ENCODE results near the gene WNT2. TPM values are rescaled to one million over a fixed set of nuclear protein-coding genes. Genes with fewer than 3 reads are reported as not detected.

The WNT2 gene
- total RNA-seq, 1 experiment from 2014 or later = not detected

GRCh38 chr7:117259615-117260014 lies 63.2 kb downstream of the WNT2 start:
- Histone ChIP-seq H3K4me3 (ENCODE audit: low read length) (no peak overlapping the region), H3K79me2 (ENCODE audit: low read length) (no peaks in the 10 kb centered on the region), H3F3A (ENCODE audit: low read length, unreplicated experiment) (no peaks in the 10 kb centered on the region), H3K27ac (ENCODE audit: low read length) (no peak overlapping the region), H3K27me3 (ENCODE audit: low read length) (no peaks in the 10 kb centered on the region), H4K20me1 (ENCODE audit: low read length) (no peaks in the 10 kb centered on the region), H3K9ac (ENCODE audit: low read length) (no peak overlapping the region), H3K4me1 (ENCODE audit: insufficient read depth, low read length) (no peaks in the 10 kb centered on the region), H3K9me2 (replicated peaks; ENCODE audit: low read length) (0 out of 2 replicates have a peak, but pooled peaks cover 2% of the 10 kb centered on the region), H3K9me3 (ENCODE audit: low read length) (no peaks in the 10 kb centered on the region), H2AFZ (ENCODE audit: low read length) (no peak overlapping the region), H3K4me2 (ENCODE audit: low read length) (no peak overlapping the region), H3K36me3 (ENCODE audit: low read depth, low read length) (no peaks in the 10 kb centered on the region)
- ChIA-PET POLR2A (ENCODE audit: unreplicated experiment) (no interaction called here), CTCF (interaction anchor here (0.7 kb wide), 1 partner anchor 415 kb away, joined by 3 read pairs; no protein-coding TSS in a partner anchor)
- no TSS peak for BruUV-seq (replicated peaks)
- intact Hi-C loops (cut with micrococcal nuclease) = no loop called here
- DNase-seq = no peak
- TF ChIP-seq CTCF (conservative IDR thresholded peaks at IDR 0.05; ENCODE audit: low read depth, low read length) (no peak), EZH2 (IDR thresholded peaks at IDR 0.05; ENCODE audit: low read length, unreplicated experiment) (no peak), EZH2phosphoT487 (IDR thresholded peaks at IDR 0.05; ENCODE audit: borderline replicate concordance, low read length) (no peak)
- ATAC-seq = no peak

GRCh38 chr7:117251687-117252086 lies 71.2 kb downstream of the WNT2 start:
- H3K4me3 ChIP-seq (ENCODE audit: low read length) = no peak overlapping the region
- no peak overlapping the region for H2AFZ ChIP-seq (ENCODE audit: low read length)
- DNase-seq = no peak
- no peak for TF ChIP-seq EZH2 (IDR thresholded peaks at IDR 0.05; ENCODE audit: low read length, unreplicated experiment)
- TF ChIP-seq CTCF (conservative IDR thresholded peaks at IDR 0.05; ENCODE audit: low read depth, low read length) = no peak
- TF ChIP-seq EZH2phosphoT487 (IDR thresholded peaks at IDR 0.05; ENCODE audit: borderline replicate concordance, low read length) = no peak
- H3K4me1 ChIP-seq (ENCODE audit: insufficient read depth, low read length) = no peaks in the 10 kb centered on the region
- CTCF ChIA-PET = interaction anchor here (0.9 kb wide), 1 partner anchor 12 kb away, joined by 4 read pairs; no protein-coding TSS in a partner anchor
- H3K79me2 ChIP-seq (ENCODE audit: low read length) = no peaks in the 10 kb centered on the region
- no peaks in the 10 kb centered on the region for H4K20me1 ChIP-seq (ENCODE audit: low read length)
- H3K27me3 ChIP-seq (ENCODE audit: low read length) = no peaks in the 10 kb centered on the region
- H3K9ac ChIP-seq (ENCODE audit: low read length) = no peak overlapping the region
- no TSS peak for BruUV-seq (replicated peaks)
- H3K4me2 ChIP-seq (ENCODE audit: low read length) = no peak overlapping the region
- POLR2A ChIA-PET (ENCODE audit: unreplicated experiment) = no interaction called here
- H3K9me3 ChIP-seq (ENCODE audit: low read length) = no peaks in the 10 kb centered on the region
- intact Hi-C loops (cut with micrococcal nuclease) = no loop called here
- H3K27ac ChIP-seq (ENCODE audit: low read length) = no peak overlapping the region
- no peaks in the 10 kb centered on the region for H3F3A ChIP-seq (ENCODE audit: low read length, unreplicated experiment)
- no peaks in the 10 kb centered on the region for H3K36me3 ChIP-seq (ENCODE audit: low read depth, low read length)
- H3K9me2 ChIP-seq (replicated peaks; ENCODE audit: low read length) = 0 out of 2 replicates have a peak, but pooled peaks cover 2% of the 10 kb centered on the region
- ATAC-seq = no peak

- no TSS peak for BruUV-seq (replicated peaks)
Measured at GRCh38 chr7:117250801-117251200, 72.1 kb downstream of the WNT2 start.

More at GRCh38 chr7:117250801-117251200, 72.1 kb downstream of the WNT2 start:
- H3K9ac ChIP-seq (ENCODE audit: low read length) = no peak overlapping the region
- H2AFZ ChIP-seq (ENCODE audit: low read length) = no peak overlapping the region
- DNase-seq (no peak), ATAC-seq (no peak)
- H3K9me2 ChIP-seq (replicated peaks; ENCODE audit: low read length) = 0 out of 2 replicates have a peak, but pooled peaks cover 1% of the 10 kb centered on the region
- intact Hi-C loops (cut with micrococcal nuclease) = no loop called here
- H3K27me3 ChIP-seq (ENCODE audit: low read length) = no peaks in the 10 kb centered on the region
- TF ChIP-seq EZH2phosphoT487 (IDR thresholded peaks at IDR 0.05; ENCODE audit: borderline replicate concordance, low read length) = no peak
- TF ChIP-seq CTCF (conservative IDR thresholded peaks at IDR 0.05; ENCODE audit: low read depth, low read length) = no peak
- no peak for TF ChIP-seq EZH2 (IDR thresholded peaks at IDR 0.05; ENCODE audit: low read length, unreplicated experiment)
- no peaks in the 10 kb centered on the region for H3K9me3 ChIP-seq (ENCODE audit: low read length)
- H3K36me3 ChIP-seq (ENCODE audit: low read depth, low read length) = no peaks in the 10 kb centered on the region
- H3F3A ChIP-seq (ENCODE audit: low read length, unreplicated experiment) = no peaks in the 10 kb centered on the region
- POLR2A ChIA-PET (ENCODE audit: unreplicated experiment) = interaction anchor here (0.6 kb wide), 1 partner anchor 152 kb away, joined by 3 read pairs; no protein-coding TSS in a partner anchor
- H4K20me1 ChIP-seq (ENCODE audit: low read length) = no peaks in the 10 kb centered on the region
- no peak overlapping the region for H3K4me2 ChIP-seq (ENCODE audit: low read length)
- no peaks in the 10 kb centered on the region for H3K79me2 ChIP-seq (ENCODE audit: low read length)
- no peak overlapping the region for H3K27ac ChIP-seq (ENCODE audit: low read length)
- no peak overlapping the region for H3K4me3 ChIP-seq (ENCODE audit: low read length)
- no peaks in the 10 kb centered on the region for H3K4me1 ChIP-seq (ENCODE audit: insufficient read depth, low read length)
- CTCF ChIA-PET = interaction anchor here (0.9 kb wide), 1 partner anchor 13 kb away, joined by 4 read pairs; no protein-coding TSS in a partner anchor
